Left lung (tissue), 10 donors: ENCODE results near the gene C1QB. TPM values are rescaled to one million over a fixed set of nuclear protein-coding genes. Genes with fewer than 3 reads are reported as not detected.
A peak's percentile ranks its signal among the peaks of the same experiment; 100 is the strongest.

Experiments
- ATAC-seq: fragments of 200-7000 bp; cut with Tn5 transposase; one replicate; pipeline ENCODE4 v1.9.1; 2020; ENCODE audit warnings: moderate library complexity
- DNase-seq, 4 donors: peaks; one replicate each; pipeline ENCODE4 v3.0.0-alpha.2; 2013 to 2020
- H3K27ac ChIP-seq, 2 donors: fragments of 200-600 bp; sonication (generic) in 1 of 2; one replicate each; pipeline versions ENCODE4 v1.5.0 to v1.8.0; 2020 to 2021
- H3K27me3 ChIP-seq, 2 donors: fragments of 200-600 bp; sonication (generic) in 1 of 2; one replicate each; pipeline versions ENCODE4 v1.5.0 to v1.8.0; 2020 to 2021
- H3K36me3 ChIP-seq, 2 donors: fragments of 200-600 bp; sonication (generic) in 1 of 2; one replicate each; pipeline versions ENCODE4 v1.5.0 to v1.8.0; 2020 to 2021
- H3K4me1 ChIP-seq, 2 donors: fragments of 200-600 bp; one replicate each; pipeline ENCODE4 v1.8.0; 2021
- H3K4me3 ChIP-seq, 2 donors: fragments of 200-600 bp; sonication (generic) in 1 of 2; one replicate each; pipeline versions ENCODE4 v1.5.0 to v1.8.0; 2020 to 2021; ENCODE audit warnings: mild to moderate bottlenecking in 1 of 2
- H3K9me3 ChIP-seq, 2 donors: fragments of 200-600 bp; sonication (generic) in 1 of 2; one replicate each; pipeline versions ENCODE4 v1.5.0 to v1.8.0; 2020 to 2021
- intact Hi-C, 2 donors: fragments of 100-400 bp; cut with DNase I; formaldehyde crosslinking; loops; one replicate each; pipeline versions ENCODE4 v1.11.2 to v1.14.2; 2022
- polyA plus RNA-seq, 6 donors: library from polyadenylated mRNA; unstranded; fragments of 120-200 nt; gene quantifications; one replicate each; pipeline ENCODE4 v1.2.1, GENCODE V29; 2013; ENCODE audit not compliant: insufficient read length in 6 of 6
- total RNA-seq, 2 donors: library from RNA; stranded (reverse); fragmentation: NEBNext Ultra II Directional; extraction: Animal tissue kit (Norgen Biotek cat#: 25700); gene quantifications; one replicate each; pipeline ENCODE4 v1.2.1, GENCODE V29; 2021
- TF ChIP-seq, protein P1 (sequence below), 2 donors: fragments of 200-600 bp; sonication (generic) in 1 of 2; IDR thresholded peaks; one replicate each; pipeline versions ENCODE4 v1.5.0 to v1.8.0; 2021; ENCODE audit warnings: antibody characterized with exemption in 2 of 2
- donor health status: DM: no; HTN: yes; CAD: no.
- donor health status: DM: no; HTN: no; CAD: no.

The C1QB gene
- total and polyA plus RNA-seq, 8 donors = 12.3 to 648 (median 17.6) TPM

- DNase-seq = no peak
- no peaks in the 10 kb centered on the region for H3K4me1 ChIP-seq
- intact Hi-C loops = no loop called here
- ATAC-seq = no peak
- TF ChIP-seq, protein P1, sequence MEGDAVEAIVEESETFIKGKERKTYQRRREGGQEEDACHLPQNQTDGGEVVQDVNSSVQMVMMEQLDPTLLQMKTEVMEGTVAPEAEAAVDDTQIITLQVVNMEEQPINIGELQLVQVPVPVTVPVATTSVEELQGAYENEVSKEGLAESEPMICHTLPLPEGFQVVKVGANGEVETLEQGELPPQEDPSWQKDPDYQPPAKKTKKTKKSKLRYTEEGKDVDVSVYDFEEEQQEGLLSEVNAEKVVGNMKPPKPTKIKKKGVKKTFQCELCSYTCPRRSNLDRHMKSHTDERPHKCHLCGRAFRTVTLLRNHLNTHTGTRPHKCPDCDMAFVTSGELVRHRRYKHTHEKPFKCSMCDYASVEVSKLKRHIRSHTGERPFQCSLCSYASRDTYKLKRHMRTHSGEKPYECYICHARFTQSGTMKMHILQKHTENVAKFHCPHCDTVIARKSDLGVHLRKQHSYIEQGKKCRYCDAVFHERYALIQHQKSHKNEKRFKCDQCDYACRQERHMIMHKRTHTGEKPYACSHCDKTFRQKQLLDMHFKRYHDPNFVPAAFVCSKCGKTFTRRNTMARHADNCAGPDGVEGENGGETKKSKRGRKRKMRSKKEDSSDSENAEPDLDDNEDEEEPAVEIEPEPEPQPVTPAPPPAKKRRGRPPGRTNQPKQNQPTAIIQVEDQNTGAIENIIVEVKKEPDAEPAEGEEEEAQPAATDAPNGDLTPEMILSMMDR (IDR thresholded peaks at IDR 0.05) = no peak
- H3K27me3 ChIP-seq = peaks cover 9 to 91% of the 10 kb centered on the region in 2 donors
- H3K36me3 ChIP-seq = no peaks in the 10 kb centered on the region
- no peak overlapping the region for H3K27ac ChIP-seq
- H3K9me3 ChIP-seq = no peaks in the 10 kb centered on the region
- no peak overlapping the region for H3K4me3 ChIP-seq
Observed at GRCh38 chr1:22628698-22629444, 24.2 kb upstream of the C1QB start.

DNA sequence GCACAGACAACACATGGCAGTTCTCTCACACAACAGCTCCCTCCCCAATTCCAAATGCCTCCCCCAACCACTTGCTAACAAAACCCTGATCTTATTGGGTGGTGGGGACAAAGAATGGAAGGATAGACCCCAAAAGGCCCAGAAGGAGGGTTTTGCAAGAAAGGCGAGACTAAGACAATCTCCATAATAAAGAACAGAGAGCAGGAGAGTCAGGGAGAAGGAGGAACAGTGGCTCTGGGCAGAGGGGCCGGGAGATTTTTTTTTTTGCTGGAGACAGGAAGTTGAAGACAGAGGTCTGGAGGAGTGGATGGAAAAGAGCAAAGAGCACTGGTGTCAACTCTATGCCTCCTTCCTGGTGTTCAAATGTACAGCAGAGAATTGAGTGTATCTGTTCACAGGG lies 23.1 kb upstream of the C1QB start:
- Histone ChIP-seq H3K9me3 (no peaks in the 10 kb centered on the region), H3K27me3 (peaks cover 9 to 81% of the 10 kb centered on the region in 2 donors), H3K4me1 (no peaks in the 10 kb centered on the region), H3K27ac (no peak overlapping the region), H3K36me3 (no peaks in the 10 kb centered on the region), H3K4me3 (no peak overlapping the region)
- no peak for ATAC-seq
- TF ChIP-seq, protein P1 (IDR thresholded peaks at IDR 0.05) = no peak
- intact Hi-C loops = loop anchor here in 1 of 2 donors (10.0 kb wide), 1 partner anchor 205 kb away; no protein-coding TSS in a partner anchor
- no peak for DNase-seq

DNA sequence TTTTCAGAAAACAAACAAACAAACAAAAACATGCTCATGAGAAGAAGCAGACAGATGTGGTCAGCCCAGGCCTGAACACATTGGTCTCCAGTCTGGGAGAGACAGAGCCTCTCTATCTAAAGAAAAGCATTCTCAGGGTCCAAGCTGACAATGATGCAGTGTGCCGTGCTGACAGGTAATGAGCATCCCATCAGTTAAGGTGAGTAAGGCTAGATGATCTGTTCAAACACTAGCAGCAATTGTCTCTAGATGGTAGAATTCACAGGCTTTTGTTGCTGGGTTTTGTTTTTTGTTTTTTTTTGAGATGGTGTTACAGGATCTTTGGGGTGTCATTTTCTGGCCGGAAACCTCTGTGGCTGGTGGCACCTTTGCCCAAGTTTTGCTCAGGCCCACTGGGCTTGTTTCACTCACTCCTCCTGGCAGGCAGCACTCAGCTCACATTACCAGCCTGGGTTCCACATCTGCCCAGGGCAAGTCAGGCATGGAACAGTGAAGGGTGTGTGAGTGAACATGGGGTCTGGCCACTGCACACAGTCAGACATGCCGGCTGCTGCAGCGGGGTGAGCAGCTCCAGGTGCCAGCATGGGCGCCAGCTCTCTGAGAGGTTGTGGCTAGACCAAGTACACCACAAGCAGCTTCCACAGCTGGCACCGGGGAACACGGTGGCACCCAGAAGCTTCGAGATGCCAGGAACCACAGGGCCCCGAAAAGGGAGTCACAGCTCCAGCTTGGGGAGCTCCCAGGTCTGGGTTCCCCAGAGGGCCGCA lies 19.2 kb upstream of the C1QB start:
- TF ChIP-seq, protein P1 (IDR thresholded peaks at IDR 0.05) = no peak
- DNase-seq (no peak), ATAC-seq (no peak)
- no peaks in the 10 kb centered on the region for H3K36me3 ChIP-seq
- H3K27me3 ChIP-seq = peaks cover 0 to 68% of the 10 kb centered on the region in 2 donors
- H3K4me3 ChIP-seq = no peak overlapping the region
- no peak overlapping the region for H3K27ac ChIP-seq
- intact Hi-C loops = loop anchor here in 1 of 2 donors (10.0 kb wide), 1 partner anchor 209 kb away; no protein-coding TSS in a partner anchor
- H3K9me3 ChIP-seq = no peaks in the 10 kb centered on the region
- no peaks in the 10 kb centered on the region for H3K4me1 ChIP-seq

DNA sequence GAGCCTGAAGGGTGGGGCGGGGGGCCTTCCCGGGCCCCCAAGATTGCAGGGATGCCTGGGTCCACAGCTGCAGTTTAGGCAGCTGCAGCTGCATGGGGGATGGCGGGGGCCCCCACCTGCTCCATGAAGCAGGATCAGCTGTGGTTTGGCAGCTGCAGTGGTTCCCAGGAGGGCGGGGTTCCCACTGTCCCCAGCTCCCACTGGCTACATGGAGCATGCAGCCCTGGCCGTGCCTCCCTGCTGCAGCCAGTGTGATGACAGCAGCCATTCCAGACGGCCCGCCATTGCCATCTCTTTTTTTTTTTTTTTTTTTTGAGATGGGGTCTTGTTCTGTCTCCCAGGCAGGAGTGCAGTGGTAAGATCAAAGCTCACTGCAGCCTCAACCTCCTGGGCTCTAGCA lies 17.6 kb upstream of the C1QB start:
- Histone ChIP-seq H3K27me3 (peaks cover 0 to 69% of the 10 kb centered on the region in 2 donors), H3K4me3 (no peak overlapping the region), H3K36me3 (no peaks in the 10 kb centered on the region), H3K9me3 (no peaks in the 10 kb centered on the region), H3K4me1 (no peaks in the 10 kb centered on the region), H3K27ac (no peak overlapping the region)
- TF ChIP-seq, protein P1 (IDR thresholded peaks at IDR 0.05) = no peak
- intact Hi-C loops = loop anchor here in 1 of 2 donors (10.0 kb wide), 1 partner anchor 211 kb away; no protein-coding TSS in a partner anchor
- ATAC-seq (no peak), DNase-seq (no peak)

DNA sequence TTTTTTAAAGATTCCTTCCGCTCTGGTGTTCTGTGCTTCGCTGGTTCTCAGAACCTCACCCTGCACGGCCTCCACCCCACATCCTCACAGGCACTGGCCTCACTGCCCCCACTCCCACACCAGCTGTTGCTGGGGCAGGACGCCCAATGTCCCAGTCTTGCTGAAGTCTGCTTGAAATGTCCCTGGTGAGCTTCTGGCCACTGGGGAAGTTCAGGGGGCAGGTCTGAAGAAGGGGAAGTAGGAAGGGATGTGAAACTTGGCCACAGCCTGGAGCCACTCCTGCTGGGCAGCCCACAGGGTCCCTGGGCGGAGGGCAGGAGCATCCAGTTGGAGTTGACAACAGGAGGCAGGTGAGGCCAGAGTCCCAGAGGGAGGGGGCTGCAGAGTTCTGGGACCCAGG lies 16.7 kb upstream of the C1QB start, which contains the start of gene C1QA:
Gene C1QA (plus strand): TSS at position 276 of the 400 bp plus-strand sequence. CDS start 989 bp downstream, outside the sequence.
- TF ChIP-seq, protein P1 (IDR thresholded peaks at IDR 0.05) = no peak
- peaks cover 0 to 66% of the 10 kb centered on the region in 2 donors for H3K27me3 ChIP-seq
- intact Hi-C loops = loop anchor here in 1 of 2 donors (10.0 kb wide), 1 partner anchor 212 kb away; no protein-coding TSS in a partner anchor
- peak within 1 kb of the TSS; percentile 11 to 40 for H3K4me3 ChIP-seq
- H3K36me3 ChIP-seq = no peaks in the 10 kb centered on the region
- no peaks in the 10 kb centered on the region for H3K9me3 ChIP-seq
- ATAC-seq (peak; percentile 82), DNase-seq (peak in 3 of 4 donors; percentile 26 to 87 (median 84))
- peak within 1 kb of the TSS in 1 of 2 donors; percentile 30 for H3K27ac ChIP-seq
- no peaks in the 10 kb centered on the region for H3K4me1 ChIP-seq
